Mesenchymal stem cell (in vitro differentiated cells and primary cell): ENCODE data around the gene ZNF804B.

Experiments used
- DNase-seq: peaks from one replicate; pipeline ENCODE4 v3.0.0-alpha.2; 2013
- H2AFZ ChIP-seq: one replicate; pipeline ENCODE4 v1.6.1; 2013; ENCODE audit warnings: low read depth, mild to moderate bottlenecking, control low read depth, inconsistent platforms, low read length, moderate library complexity
- H2AK5ac ChIP-seq: 2 replicates; pipeline ENCODE4 v1.6.1; 2013; ENCODE audit warnings: low read length, moderate library complexity, mild to moderate bottlenecking, inconsistent platforms; ENCODE audit not compliant: severe bottlenecking
- H2BK120ac ChIP-seq: one replicate; pipeline ENCODE4 v1.6.1; 2013; ENCODE audit warnings: low read depth, mild to moderate bottlenecking, inconsistent platforms, low read length, moderate library complexity
- H2BK12ac ChIP-seq, 2 experiments: one replicate each; pipeline ENCODE4 v1.6.1; 2013; ENCODE audit warnings: inconsistent platforms in 2 of 2, low read length in 2 of 2, mild to moderate bottlenecking in 2 of 2, moderate library complexity in 2 of 2, control low read depth in 1 of 2
- H2BK15ac ChIP-seq: one replicate; pipeline ENCODE4 v1.6.1; 2013; ENCODE audit warnings: mild to moderate bottlenecking, low read depth, inconsistent platforms; ENCODE audit not compliant: poor library complexity, severe bottlenecking
- H2BK5ac ChIP-seq: 2 replicates; pipeline ENCODE4 v1.6.1; 2013; ENCODE audit warnings: low read depth, mild to moderate bottlenecking, low read length, control low read depth, inconsistent platforms; ENCODE audit not compliant: poor library complexity, severe bottlenecking
- H3K14ac ChIP-seq, 2 experiments: one replicate each; pipeline ENCODE4 v1.6.1; 2013; ENCODE audit warnings: inconsistent platforms in 2 of 2, low read length in 2 of 2, control low read depth in 1 of 2, mild to moderate bottlenecking in 1 of 2, moderate library complexity in 1 of 2
- H3K18ac ChIP-seq, 2 experiments: one replicate each; pipeline ENCODE4 v1.6.1; 2013; ENCODE audit warnings: inconsistent platforms in 2 of 2, low read length in 2 of 2, control low read depth in 1 of 2, low read depth in 1 of 2, mild to moderate bottlenecking in 1 of 2
- H3K23ac ChIP-seq, 2 experiments: one replicate each; pipeline ENCODE4 v1.6.1; 2013; ENCODE audit warnings: inconsistent platforms in 2 of 2, low read length in 2 of 2, mild to moderate bottlenecking in 2 of 2, moderate library complexity in 2 of 2, control low read depth in 1 of 2
- H3K27ac ChIP-seq: 2 replicates; pipeline ENCODE4 v1.5.1; 2013; ENCODE audit warnings: mild to moderate bottlenecking, moderate library complexity, low read length, control low read depth, inconsistent platforms; ENCODE audit not compliant: poor library complexity, severe bottlenecking
- H3K27me3 ChIP-seq, 2 experiments: 2 replicates each; pipeline versions ENCODE4 v1.6.1 to v1.7.0; 2013; ENCODE audit warnings: low read length in 2 of 2, mild to moderate bottlenecking in 2 of 2, moderate library complexity in 2 of 2, control low read depth in 1 of 2, inconsistent platforms in 1 of 2; ENCODE audit not compliant: control insufficient read depth in 1 of 2, insufficient read depth in 1 of 2
- H3K36me3 ChIP-seq, 2 experiments: 2 replicates each; pipeline versions ENCODE4 v1.6.1 to v1.7.0; 2013; ENCODE audit warnings: low read length in 2 of 2, control low read depth in 1 of 2, inconsistent platforms in 1 of 2, low read depth in 1 of 2, mild to moderate bottlenecking in 1 of 2; ENCODE audit not compliant: insufficient read depth in 2 of 2, control insufficient read depth in 1 of 2
- H3K4ac ChIP-seq, 2 experiments: one replicate each; pipeline ENCODE4 v1.6.1; 2013; ENCODE audit warnings: inconsistent platforms in 2 of 2, low read length in 2 of 2, mild to moderate bottlenecking in 2 of 2, moderate library complexity in 2 of 2, control low read depth in 1 of 2, low read depth in 1 of 2
- H3K4me1 ChIP-seq: 2 replicates; pipeline ENCODE4 v1.6.1; 2013; ENCODE audit warnings: low read depth, low read length, control low read depth; ENCODE audit not compliant: control insufficient read depth, insufficient read depth
- H3K4me2 ChIP-seq: 2 replicates; pipeline ENCODE4 v1.6.1; 2013; ENCODE audit warnings: low read length, mild to moderate bottlenecking, inconsistent platforms; ENCODE audit not compliant: poor library complexity, severe bottlenecking
- H3K4me3 ChIP-seq, 2 experiments: 2 replicates each; pipeline versions ENCODE4 v1.5.1 to v1.7.0; 2013; ENCODE audit warnings: low read length in 2 of 2, mild to moderate bottlenecking in 2 of 2, control low read depth in 1 of 2, low read depth in 1 of 2; ENCODE audit not compliant: insufficient read depth in 1 of 2
- H3K79me1 ChIP-seq: replicated peaks from 2 replicates; pipeline ENCODE4 v1.6.1; 2013; ENCODE audit warnings: mild to moderate bottlenecking, control low read depth, low read length, inconsistent platforms; ENCODE audit not compliant: poor library complexity, severe bottlenecking
- H3K9ac ChIP-seq: 2 replicates; pipeline ENCODE4 v1.7.0; 2013; ENCODE audit warnings: mild to moderate bottlenecking, low read length, moderate library complexity
- H3K9me3 ChIP-seq: 2 replicates; pipeline ENCODE4 v1.7.0; 2013; ENCODE audit warnings: mild to moderate bottlenecking, low read length; ENCODE audit not compliant: control insufficient read depth
- H4K8ac ChIP-seq: one replicate; pipeline ENCODE4 v1.6.1; 2013; ENCODE audit warnings: inconsistent platforms, mild to moderate bottlenecking, low read length, moderate library complexity
- H4K91ac ChIP-seq: one replicate; pipeline ENCODE4 v1.6.1; 2013; ENCODE audit warnings: mild to moderate bottlenecking, low read length, inconsistent platforms
- WGBS: methylation state at CpG from one replicate; pipeline ENCODE4 v1.1.7; 2013; ENCODE audit warnings: mixed read lengths; 5-methylcytosine and 5-hydroxymethylcytosine counted together

ZNF804B gene

GRCh38 chr7:88942815-88943501, 183.5 kb downstream of the ZNF804B start:
- Histone ChIP-seq H3K27ac (no peak overlapping the region), H2BK12ac (no peak overlapping the region), H3K9me3 (no peaks in the 10 kb centered on the region), H3K27me3 (no peaks in the 10 kb centered on the region), H3K23ac (no peak overlapping the region), H2AK5ac (no peak overlapping the region), H3K18ac (no peak overlapping the region), H2BK15ac (no peak overlapping the region), H2BK5ac (no peak overlapping the region), H4K8ac (no peak overlapping the region), H3K4me3 (no peak overlapping the region), H3K4me1 (no peaks in the 10 kb centered on the region), H3K9ac (no peak overlapping the region), H2AFZ (no peak overlapping the region), H3K36me3 (no peaks in the 10 kb centered on the region), H3K79me1 (no peaks in the 10 kb centered on the region), H4K91ac (no peak overlapping the region), H3K14ac (no peak overlapping the region), H3K4me2 (no peak overlapping the region), H3K4ac (no peak overlapping the region), H2BK120ac (no peak overlapping the region)
- WGBS, result no CpG with 5 or more reads among the region's 2 CpGs
- no peak for DNase-seq

DNA sequence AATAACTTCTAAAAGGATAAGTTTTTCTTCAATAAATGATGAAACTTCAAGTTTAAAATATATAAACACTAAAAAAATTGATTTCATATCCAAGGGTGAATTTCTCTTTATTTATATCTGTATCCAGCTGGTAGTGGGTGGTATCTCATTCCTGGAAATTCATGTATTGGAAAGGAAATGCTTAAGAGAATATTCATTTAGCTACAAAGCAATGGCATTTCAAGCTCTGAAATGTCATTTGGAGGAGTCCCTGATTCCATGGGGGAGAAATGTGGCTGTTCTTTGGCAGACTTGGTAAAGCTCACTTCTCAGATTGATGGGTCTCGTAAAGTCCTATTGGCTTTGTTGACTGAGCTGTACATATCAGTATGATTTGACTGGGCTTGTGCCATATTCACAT, 192.3 kb downstream of the ZNF804B start:
- H2BK120ac ChIP-seq, result no peak overlapping the region
- no peak overlapping the region for H2BK15ac ChIP-seq
- no peak overlapping the region for H2AFZ ChIP-seq
- no peak overlapping the region for H4K91ac ChIP-seq
- H3K4ac ChIP-seq, result no peak overlapping the region
- no peaks in the 10 kb centered on the region for H3K4me1 ChIP-seq
- no peak overlapping the region for H3K4me2 ChIP-seq
- WGBS, result 78% methylated on average over 1 of the region's 1 CpG
- H3K9me3 ChIP-seq, result no peaks in the 10 kb centered on the region
- H4K8ac ChIP-seq, result no peak overlapping the region
- no peak overlapping the region for H2BK12ac ChIP-seq
- H3K9ac ChIP-seq, result no peak overlapping the region
- no peak overlapping the region for H3K23ac ChIP-seq
- H3K36me3 ChIP-seq, result no peaks in the 10 kb centered on the region
- H2BK5ac ChIP-seq, result no peak overlapping the region
- no peak overlapping the region for H3K4me3 ChIP-seq
- no peak overlapping the region for H3K18ac ChIP-seq
- no peak for DNase-seq
- no peak overlapping the region for H3K27ac ChIP-seq
- H3K79me1 ChIP-seq, result no peaks in the 10 kb centered on the region
- no peak overlapping the region for H2AK5ac ChIP-seq
- no peak overlapping the region for H3K14ac ChIP-seq
- no peaks in the 10 kb centered on the region for H3K27me3 ChIP-seq

DNA sequence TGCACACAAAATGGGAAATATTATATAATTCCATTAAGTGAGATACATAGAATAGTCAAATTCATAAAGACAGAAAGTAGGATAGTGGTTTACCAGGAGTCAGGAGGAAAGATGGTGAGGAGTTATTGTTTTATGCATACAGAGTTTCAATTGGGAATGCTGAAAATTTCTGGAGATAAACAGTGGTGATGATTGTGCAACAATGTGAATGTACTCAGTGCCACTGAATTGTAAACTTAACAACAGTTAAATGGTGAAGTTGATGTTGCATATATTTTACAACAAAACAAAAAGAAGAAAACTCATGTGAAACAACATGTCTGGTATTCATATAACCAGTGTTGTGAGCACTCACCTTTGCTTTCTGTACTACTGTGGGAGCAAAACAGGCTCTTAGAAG, 204.9 kb downstream of the ZNF804B start:
- Histone ChIP-seq H2AFZ (no peak overlapping the region), H3K9me3 (no peaks in the 10 kb centered on the region), H2BK12ac (no peak overlapping the region), H3K4me3 (no peak overlapping the region), H2BK15ac (no peak overlapping the region), H3K36me3 (no peaks in the 10 kb centered on the region), H2AK5ac (no peak overlapping the region), H2BK120ac (no peak overlapping the region), H3K79me1 (no peaks in the 10 kb centered on the region), H2BK5ac (no peak overlapping the region), H3K4me2 (no peak overlapping the region), H3K14ac (no peak overlapping the region), H3K4ac (no peak overlapping the region), H3K9ac (no peak overlapping the region), H3K27me3 (no peaks in the 10 kb centered on the region), H4K91ac (no peak overlapping the region), H4K8ac (no peak overlapping the region), H3K27ac (no peak overlapping the region), H3K18ac (no peak overlapping the region), H3K23ac (no peak overlapping the region), H3K4me1 (no peaks in the 10 kb centered on the region)
- no peak for DNase-seq

DNA sequence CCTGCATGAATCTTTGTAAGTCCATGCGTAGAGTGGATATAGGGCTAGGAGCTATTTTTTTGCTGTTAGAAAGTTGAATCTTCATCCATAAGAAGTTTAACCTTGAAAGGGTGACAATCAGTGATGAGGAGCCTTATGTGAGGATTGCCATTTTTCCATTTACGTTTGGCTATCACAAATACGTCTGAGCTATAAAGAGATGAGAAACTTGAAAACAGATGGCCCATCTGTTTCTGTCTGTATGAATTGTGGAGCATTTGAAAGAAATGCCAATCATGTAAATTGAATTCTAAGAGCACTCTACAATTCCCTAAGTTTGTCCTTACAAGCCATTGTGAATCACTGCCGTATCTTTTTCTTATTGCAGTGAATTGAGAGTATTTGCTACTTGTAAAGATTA, 205.9 kb downstream of the ZNF804B start:
- Histone ChIP-seq H4K8ac (no peak overlapping the region), H3K27ac (no peak overlapping the region), H3K4me2 (no peak overlapping the region), H2BK120ac (no peak overlapping the region), H3K18ac (no peak overlapping the region), H3K4me1 (no peaks in the 10 kb centered on the region), H2BK5ac (no peak overlapping the region), H2AFZ (no peak overlapping the region), H3K79me1 (no peaks in the 10 kb centered on the region), H4K91ac (no peak overlapping the region), H3K27me3 (no peaks in the 10 kb centered on the region), H3K9ac (no peak overlapping the region), H3K23ac (no peak overlapping the region), H3K36me3 (no peaks in the 10 kb centered on the region), H3K14ac (no peak overlapping the region), H3K4ac (no peak overlapping the region), H2BK12ac (no peak overlapping the region), H2BK15ac (no peak overlapping the region), H3K4me3 (no peak overlapping the region), H3K9me3 (no peaks in the 10 kb centered on the region), H2AK5ac (no peak overlapping the region)
- no peak for DNase-seq
- 59% methylated on average over 3 of the region's 4 CpGs for WGBS
